Amygdala (tissue), 56 donors: ENCODE data around the gene AKR1E2.

Experiments
- DNase-seq, 56 donors: peaks; one replicate each; lab custom pipeline; 2025; lab: John Stamatoyannopoulos, UW

Gene AKR1E2

GRCh38 chr10:4888236-4888635, 62.2 kb downstream of the AKR1E2 start:
- DNase-seq: no peak

GRCh38 chr10:4889959-4890358, 64.0 kb downstream of the AKR1E2 start:
- DNase-seq: no peak

- no peak for DNase-seq
These were observed 66.7 kb downstream of the AKR1E2 start for GRCh38 chr10:4892681-4893080.

- DNase-seq: no peak
These were observed 68.3 kb downstream of the AKR1E2 start for GRCh38 chr10:4894335-4894734.
